Endometrium (tissue), 2 donors: ENCODE data around the gene DTNA.
A peak's percentile ranks its signal among the peaks of the same experiment; 100 is the strongest.
"Not testable (repeated sequence)": the region's sequence is repeated elsewhere in the genome, so short reads cannot be mapped to it uniquely, and the experiment has no call there.

Experiments used
- FAIRE-seq: peaks from 2 replicates; lab custom pipeline; 2012; peaks lifted over from hg19 to GRCh38; lab: Jason Lieb, UNC
- donor health status: control.
- donor health status: control.

The DTNA gene

DNA sequence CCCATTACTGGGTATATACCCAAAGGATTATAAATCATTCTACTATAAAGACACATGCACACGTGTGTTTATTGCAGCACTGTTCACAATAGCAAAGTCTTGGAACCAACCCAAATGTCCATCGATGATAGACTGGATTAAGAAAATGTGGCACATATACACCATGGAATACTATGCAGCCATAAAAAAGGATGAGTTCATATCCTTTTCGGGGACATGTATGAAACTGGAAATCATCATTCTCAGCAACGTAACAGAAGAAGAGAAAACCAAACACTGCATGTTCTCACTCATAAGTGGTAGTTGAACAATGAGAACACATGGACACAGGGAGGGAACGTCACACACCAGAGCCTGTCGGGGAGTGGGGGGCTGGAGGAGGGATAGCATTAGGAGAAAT lies 15.6 kb downstream of the DTNA start:
- not testable (repeated sequence) for FAIRE-seq

DNA sequence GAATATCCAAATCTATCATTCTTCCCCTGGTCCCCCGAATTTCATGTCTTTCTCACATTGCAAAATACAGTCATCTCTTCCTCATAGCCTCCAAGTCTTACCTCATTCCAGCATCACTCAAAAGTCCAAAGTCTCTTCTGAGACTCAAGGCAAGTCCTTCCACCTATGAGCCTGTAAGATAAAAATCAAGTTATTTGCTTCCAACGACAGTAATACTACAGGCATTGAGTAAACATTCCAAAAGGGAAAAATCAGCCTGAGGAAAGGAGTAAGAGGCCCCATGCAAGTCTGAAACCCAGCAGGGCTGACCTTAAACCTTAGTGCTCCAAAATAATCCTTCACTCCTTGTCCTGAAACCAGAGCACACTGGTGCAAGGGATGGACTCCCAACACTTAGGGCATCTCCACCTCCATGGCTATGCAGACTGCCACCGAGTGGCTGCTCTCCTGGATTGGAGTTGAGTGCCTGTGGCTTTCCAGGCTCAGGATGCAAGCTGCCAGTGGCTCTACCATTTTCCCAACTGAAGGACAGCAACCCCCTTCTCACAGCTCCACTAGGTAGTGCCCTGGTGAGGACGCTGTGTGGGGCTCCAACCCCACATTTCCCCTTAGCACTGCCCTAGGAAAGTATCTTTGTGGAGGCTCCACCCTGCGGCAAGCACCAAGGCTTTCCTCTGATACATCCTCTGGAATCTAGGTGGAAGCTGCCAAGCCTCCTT lies 16.3 kb downstream of the DTNA start:
- FAIRE-seq, result no peak

DNA sequence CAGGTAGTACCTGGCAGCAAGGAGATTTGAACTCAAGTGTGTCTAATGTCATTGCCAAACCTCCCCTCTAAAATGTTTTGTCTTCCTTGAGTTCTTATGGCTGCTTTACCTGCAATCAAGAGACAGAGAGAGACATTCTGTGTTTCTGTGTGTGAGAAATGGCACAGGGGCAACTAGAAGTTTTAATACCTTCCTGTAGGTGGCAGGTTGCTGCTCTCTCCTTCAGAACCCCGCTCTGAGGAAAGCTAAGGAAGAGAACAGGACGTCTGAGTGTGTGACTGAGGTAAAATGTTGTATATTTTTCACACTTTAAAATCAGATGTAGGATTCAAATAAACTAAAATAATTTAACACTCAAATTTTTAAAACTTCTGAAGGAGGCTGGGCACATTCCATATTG lies 19.2 kb downstream of the DTNA start:
- no peak for FAIRE-seq

DNA sequence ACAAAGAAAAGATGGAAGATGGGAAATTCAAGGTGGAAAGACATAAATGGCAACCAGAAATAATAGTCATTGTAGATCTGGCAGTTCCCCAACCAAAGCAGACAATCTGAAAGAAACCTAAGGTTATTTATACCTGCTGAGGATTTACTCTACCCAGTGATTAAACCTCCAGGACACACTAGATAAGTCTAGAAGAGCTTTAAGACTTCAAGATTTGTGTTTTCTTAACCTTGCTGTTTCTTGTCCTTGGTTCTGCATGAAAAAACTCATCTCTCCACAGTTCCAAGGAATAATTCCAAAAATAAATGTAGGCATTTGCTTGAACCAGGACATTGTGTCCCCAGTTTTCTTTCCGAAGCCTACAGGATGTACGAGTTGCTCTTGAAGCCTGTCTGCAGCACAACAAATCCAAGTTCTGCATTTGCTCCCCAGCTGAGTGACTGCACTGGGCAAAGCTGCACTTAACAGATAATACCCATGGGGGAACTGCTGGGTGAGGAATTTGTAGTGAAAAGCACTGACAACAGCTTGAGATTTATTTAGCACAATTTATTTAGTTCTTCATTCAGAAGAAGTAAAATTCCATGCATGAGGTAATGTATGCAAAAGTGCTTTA lies 19.8 kb downstream of the DTNA start:
- FAIRE-seq, result no peak

DNA sequence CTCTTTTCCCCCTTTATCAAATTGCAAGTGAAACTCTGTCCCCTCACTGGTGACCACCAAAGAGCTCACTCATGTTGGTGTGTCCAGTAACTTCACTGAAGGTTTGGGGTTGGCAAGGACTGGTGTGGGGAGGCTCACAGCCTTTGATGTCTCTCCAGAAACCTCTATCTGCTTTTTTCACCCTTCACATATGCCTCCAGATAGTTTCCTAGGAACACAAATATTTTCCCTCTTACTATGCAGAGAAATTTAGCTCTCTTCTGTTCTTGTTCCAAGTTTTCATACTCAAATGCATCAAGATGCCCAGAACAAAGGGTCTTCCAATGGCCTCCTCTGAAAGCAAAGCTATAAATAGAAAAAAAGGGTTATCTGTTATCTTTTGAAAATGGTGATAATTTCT lies 20.7 kb downstream of the DTNA start:
- no peak for FAIRE-seq

DNA sequence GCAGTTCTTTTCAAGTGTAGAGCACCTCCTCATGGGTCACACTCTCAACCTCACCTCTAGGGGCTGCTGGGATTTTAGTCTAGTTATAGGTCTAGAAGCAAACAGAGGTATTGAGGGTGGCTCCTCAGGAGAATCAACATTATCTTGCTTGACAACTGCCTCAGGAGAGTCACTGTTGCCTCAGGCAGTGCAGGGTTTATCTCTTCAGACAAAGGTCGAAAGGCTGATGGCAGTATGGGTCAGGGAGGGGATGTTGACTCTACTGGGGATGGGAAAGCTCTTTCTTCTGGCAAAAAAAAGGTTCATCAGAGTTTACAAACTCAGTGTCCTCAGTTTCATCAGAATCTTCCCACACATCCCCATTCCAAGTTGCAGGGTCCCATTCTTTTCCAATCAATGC lies 24.0 kb downstream of the DTNA start:
- FAIRE-seq, result no peak

DNA sequence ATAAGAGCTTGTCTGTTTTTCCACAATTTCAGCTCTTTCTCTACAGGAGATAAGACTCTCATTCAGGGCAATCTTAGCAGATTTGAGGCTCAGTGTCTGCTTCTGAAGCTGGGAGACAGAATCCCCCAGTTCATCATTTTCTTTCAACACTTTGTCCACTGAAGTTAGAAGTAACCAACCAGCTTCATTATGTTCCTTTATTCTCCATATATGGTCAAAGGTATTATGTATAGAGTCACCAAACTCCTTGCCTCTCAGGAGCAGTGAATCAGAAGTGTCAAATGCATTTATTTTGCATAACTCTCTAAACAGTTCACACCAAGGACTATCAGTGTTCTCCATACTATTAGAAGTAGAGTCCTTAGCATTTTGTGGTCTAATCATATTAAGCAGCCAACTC lies 24.4 kb downstream of the DTNA start:
- FAIRE-seq, result not testable (repeated sequence)

DNA sequence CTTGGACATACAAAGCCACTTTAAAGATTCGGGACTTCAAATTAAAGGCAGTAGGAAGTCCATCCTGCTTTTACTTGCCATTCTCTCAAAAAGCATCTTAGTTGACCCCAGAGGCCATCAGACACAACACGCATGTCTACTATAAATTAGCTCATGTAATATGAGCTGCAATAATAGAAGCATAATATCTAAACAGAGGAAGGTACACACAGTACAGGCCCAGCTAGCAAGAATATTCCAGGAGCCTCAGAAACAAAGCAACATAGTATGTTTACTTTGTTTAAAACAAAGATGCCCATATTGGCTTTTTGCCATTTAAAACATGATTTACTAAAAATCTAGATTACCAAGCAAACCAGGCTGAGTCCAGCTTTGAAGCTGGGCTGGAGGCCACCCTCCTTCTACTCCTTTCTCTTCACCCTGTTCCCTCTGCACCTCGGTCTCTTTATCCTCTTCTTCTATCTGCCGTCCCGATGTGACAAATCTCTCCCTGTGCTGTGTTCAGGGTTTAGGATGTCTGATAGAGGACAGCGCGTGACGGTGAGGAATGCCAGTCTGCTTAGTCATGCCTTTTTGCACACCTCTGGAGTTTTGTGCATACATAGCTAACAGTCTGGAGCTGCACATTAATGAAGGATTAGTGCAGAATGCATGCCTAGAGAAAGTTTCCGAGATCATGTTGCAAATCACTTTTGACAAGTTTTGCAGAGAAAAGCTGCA lies 28.2 kb downstream of the DTNA start:
- FAIRE-seq, result no peak

DNA sequence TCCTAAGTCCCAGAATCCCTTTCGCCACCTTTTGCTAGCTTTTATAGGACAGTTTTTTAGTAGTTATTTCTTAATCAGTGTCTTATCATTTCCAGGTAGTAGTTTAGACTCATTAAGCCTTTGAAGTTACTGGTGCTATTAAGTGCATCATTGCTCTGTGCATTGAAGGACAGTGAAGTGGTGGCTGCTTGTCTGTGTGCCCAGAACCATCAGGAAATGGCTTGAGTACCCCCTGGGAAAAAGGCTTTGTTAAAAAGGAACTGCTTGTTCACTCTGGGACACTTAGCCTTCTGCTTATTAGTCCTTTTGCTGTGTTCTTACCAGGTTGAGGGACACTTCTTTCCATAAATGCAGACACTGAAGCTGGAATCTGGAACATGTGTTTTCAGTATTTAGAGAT lies 30.0 kb downstream of the DTNA start:
- no peak for FAIRE-seq

DNA sequence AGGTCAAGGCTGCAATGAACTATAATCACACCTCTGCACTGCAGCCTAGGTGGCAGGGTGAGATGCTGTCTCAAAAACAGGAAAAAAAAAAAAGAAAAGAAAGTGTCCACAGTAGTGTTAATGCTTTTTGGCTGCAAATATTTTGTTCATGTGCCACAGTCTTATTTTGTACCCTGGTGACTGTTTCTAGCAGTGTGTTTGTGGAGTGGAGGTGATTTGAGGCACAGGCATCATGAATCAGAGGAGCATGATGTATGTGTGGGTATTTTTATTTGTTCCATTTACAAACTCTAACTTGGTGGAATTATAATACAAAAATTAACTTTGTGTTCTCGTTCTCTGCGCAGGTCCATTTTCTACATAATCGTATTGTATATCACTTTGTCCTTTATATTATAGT lies 30.6 kb downstream of the DTNA start:
- FAIRE-seq, result no peak

DNA sequence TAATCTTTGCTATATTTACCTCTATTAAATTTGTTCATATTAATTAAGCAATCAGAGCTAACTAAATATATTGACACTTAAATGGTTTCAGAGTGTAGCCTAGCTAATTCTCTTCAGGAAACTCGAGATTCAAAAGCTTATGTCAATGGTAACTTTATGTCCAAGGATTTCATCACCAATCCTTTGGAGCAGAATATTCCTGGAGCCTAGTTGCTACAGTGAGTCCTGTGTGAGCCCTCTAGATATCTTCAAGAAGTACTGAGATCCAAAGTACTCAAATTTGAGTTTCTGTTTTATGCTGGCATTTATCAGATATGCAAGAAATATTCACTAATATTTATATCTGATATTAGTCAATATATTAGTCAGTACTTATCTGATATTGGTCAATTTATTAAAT lies 31.3 kb downstream of the DTNA start:
- FAIRE-seq, result no peak

DNA sequence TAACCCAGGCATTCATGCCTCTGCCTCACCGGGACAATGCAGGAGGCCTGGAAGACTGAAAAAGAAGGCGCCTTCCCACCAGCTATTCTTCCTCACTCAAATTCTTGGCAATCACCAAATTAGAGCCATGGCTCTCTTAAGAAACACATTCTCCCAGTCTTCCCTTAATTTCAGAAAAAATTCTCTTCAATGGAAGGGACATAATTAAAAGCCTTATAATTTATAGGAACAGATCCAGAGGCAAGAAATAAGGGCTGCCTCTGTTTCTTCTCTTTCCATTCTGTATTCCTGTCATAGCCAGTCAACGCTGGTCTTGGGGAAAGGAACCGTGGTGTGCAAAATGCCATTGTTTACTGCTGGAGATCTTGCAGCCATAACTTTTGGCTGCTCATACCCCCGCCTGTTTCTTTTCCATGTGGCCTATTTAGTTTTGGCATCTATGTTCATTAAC lies 32.8 kb downstream of the DTNA start:
- FAIRE-seq, result peak; percentile 69

DNA sequence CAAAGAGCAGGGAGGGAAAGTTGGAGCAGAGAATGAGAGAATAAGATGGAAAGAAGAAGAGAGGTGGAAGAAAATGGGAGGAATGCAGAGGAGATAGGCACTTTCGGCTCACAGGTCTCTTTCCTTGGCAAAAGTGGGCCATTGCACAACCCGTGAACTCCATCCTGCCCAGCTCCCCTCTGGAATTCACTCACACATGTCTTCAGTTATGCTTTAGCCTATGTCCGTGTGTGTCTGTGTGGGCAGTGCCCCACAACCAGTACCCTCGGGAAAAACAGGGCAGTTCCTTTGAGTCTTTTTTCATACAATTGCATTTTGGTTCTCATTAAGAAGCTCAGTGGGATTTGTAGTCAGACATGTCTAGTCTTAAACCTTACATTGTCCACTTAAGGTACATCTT lies 34.5 kb downstream of the DTNA start:
- no peak for FAIRE-seq

DNA sequence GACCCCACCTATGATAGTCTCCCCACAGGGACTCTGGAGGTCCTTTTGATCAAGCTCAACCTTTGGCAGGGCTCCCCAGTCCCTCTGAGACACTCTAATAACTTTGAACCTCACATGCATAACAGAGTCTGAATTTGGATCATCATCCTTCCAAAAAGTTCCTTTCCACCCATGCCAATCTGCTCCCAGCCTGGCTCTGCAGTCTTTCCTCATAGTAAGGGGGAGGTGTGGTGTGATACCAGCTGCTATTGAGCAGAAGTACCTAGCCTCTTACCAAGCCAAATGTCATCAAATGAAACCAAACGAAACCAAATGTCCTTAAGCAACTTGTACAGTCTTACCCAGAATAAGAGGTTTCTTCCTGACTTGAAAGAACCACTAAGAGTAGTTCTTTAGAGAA lies 36.5 kb downstream of the DTNA start:
- FAIRE-seq, result no peak

DNA sequence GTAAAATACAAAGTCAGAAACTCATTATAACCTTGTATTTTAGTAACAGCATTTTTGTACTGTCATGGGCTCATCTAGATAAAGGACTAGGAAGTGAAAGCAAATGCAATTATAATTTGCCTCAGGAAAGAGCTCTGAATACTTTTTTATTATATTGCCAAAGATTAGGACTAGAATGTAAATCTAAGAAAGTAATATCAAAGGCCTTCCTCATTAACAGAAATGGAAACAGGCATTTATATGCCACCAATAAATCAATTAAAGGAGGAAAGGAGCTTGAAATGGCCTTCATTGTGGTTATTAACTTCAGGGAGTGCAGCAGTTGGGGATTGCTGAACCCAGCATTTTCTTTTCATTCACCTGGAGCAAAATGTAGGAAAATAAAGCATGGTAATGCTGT lies 39.6 kb downstream of the DTNA start:
- no peak for FAIRE-seq

DNA sequence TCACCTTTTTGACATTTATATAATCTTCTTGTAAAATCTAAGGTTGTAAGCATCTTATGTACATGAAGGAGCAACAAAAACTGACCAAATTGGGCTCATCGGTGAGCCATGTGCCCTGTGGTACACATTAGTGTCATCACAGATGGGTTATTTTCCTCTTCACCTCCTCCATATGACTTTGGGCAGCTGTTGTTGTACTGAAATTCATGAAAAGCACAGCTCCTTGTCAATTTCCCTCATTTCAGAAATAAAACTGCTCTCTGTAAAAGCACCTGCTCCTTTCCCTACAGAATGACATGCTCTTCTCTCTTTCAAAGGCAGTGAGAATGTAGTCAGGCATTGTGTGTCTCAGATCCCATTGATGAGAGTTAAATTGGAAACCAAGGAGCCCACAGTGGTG lies 42.0 kb downstream of the DTNA start:
- FAIRE-seq, result no peak

DNA sequence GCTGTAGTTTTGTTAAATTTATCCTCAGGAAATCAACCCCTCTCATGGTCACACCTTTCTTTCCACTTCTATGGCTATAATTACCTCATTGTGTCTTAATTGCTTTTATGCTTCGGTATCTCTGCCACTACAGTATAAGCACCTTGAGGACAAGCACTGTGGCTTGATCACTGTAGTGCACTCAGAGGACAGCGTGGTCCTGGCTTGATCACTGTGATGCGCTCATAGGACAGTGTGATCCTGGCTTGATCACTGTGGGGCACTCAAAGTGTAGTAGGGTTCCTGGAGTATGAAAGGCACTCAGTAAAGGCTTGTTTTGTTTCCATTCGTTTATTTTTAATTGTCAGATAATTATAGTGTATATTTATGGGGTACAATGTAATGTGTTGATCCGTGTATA lies 44.2 kb downstream of the DTNA start:
- no peak for FAIRE-seq

DNA sequence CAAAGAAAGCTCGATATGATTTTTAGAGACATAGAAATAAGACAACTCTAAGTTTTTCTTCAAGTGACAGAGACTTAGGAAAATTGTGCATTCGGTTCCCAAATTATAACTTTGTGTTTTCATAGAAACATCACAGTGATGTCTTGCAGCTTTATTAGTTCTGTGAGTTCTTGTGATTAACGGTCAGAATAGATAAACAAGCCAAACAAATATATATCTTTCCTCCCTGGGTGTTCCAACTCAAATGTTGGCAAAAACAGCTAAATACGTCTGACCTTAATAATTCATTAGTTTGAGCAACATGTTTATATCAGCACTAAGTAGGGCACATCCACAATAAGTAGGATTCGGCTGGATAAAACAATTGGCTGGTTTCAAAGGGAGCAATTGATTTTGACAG lies 47.6 kb downstream of the DTNA start:
- FAIRE-seq, result no peak

DNA sequence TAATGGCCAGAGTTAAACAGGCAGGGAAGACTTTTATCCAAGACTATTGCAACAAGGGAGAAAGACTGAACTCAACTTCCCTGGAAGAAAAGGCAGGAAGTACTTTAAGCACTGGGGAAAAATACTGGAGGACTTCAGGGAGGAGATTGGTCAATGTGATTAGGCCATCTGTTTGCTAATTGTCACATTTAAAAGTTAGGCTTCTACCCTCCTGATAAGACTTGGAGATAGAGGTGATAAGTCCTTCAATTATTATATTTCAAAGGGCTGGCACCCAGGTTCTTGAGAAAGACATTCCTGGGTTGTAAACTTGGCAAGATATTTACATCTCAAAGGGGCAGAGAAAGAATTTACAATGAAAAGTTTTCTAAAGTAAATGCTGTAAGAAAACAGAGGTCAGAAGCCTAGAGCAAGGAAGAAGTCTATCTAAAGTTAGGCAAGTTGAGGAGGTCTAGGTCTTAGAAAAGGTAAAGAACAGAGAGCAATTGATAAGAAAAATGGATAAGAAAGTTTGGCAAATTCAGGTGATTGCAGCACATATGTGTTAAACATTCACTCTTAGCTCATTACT lies 48.4 kb downstream of the DTNA start:
- no peak for FAIRE-seq

DNA sequence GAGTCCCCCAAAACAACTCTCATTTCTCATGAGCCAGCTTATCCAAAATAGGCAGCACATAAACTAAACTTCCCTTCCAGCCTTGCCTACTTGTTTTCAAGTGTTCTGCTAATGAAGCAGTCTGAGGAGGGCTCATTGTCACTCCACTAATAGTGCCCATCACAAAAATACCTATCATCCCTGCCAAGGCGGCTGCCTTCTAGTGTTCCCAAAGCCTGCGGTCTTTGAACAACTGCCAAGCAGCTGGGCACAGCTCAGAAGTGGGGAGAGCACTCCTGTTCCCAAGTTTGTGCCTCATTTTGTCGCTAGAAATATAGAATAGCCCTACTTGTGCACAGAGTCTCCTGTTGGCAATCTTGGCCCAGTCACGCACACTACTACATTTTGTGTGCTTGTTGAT lies 50.3 kb downstream of the DTNA start:
- no peak for FAIRE-seq

DNA sequence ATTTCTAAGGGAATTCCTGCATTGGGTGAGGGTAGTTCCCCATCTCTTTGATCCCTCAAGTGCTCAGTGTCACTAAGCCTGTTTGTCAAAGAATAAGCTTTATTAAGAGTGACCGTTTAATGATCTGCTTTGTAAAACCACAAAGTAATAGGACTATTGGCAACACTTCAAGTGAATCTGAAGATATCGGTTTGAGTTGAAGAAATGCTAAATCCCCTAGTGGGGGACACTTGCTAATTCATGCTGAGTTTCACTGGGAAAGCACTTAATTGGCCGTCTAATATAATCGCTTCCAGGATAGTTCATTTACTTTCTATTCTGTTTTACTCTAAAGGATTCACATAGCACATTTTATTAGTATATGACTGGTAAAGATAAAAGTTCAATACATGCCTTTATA lies 54.4 kb downstream of the DTNA start:
- no peak for FAIRE-seq

DNA sequence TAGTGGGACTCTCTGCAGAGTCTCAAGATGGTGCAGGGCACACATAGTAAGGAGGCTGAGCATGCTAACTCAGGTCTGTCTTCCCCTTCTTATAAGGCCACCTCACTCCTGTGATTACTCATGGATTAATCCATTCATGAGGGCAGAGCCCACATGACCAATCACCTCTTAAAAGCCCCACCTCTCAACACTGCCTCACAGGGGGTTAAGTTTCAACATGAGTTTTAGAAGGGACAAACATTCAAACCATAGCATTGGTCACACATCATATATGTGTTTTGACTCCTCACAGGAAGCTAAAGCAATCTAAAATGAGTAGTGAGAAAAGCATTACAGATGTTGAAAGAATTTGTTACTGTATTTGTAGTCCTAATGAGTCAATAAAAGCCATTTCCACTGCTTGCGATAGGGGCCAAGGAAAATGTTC lies 57.5 kb downstream of the DTNA start:
- no peak for FAIRE-seq

DNA sequence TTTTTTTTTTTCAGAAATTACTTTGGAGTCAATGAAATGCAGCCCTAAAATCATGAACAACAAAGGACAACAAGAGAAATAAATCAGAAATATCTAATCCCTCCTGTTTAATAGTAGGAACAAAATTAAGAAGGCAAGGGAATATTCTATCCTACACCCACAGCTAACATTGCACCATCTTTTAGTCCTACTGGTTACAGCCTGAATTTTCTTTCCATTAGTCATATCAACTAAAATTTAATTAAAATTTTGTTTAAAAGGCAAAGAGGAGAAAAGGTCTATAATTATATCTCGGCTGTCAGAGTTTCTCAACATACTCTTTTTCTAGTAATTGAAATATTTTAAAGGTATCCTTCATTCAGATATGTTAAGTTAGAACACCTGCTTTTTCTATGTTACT lies 61.9 kb downstream of the DTNA start:
- no peak for FAIRE-seq
